OCI-LY1 (cell line): ENCODE data around the gene CEBPB.

Source experiments
- EZH2 ChIP-seq: fragments of 200-600 bp; sonication (generic), shearing (Covaris generic); IDR thresholded peaks from 2 replicates; pipeline ENCODE4 v1.8.0; 2017; ENCODE audit warnings: borderline replicate concordance, mixed run types, mild to moderate bottlenecking, antibody characterized with exemption, low read length, moderate library complexity, mixed read lengths
- TF ChIP-seq, protein P1 (sequence below): fragments of 200-600 bp; sonication (generic), shearing (Covaris generic); IDR thresholded peaks from 2 replicates; pipeline ENCODE4 v1.5.1; 2017; ENCODE audit warnings: mild to moderate bottlenecking, antibody characterized with exemption, low read length, moderate library complexity, mixed read lengths

DNA sequence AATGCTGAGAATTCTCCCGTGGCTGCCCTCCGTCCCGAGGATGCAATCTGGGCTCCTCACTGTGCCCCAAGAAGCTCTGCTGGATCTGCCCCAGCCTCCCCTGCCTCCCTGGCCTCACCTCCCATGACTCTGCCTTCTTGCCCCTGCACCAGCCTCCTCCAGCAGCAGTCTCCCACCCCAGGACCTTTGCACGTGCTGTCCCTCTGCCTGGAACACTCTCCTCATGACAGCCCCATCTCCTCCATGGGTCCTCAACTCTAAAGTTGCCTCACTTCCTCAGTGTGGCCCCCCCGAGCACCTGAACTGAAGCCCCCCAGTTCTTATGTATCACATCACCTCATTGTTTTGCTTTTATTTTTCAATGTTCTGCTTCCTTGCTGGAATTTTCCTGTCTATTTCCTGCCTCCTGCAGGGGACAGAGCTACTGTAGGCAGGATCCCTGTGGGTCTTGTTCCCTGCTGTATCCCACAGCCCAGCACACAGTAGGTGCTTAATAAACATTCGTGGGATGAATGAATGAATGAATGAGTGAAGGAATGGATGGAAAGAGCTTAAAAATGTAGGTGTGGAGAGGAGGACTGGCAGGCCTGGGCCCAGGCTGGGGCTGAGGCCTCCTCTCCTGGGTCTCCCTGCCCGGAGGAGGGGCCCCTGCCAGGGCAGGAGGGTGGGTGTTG is 42.2 kb downstream of the CEBPB start:
- TF ChIP-seq, protein P1, sequence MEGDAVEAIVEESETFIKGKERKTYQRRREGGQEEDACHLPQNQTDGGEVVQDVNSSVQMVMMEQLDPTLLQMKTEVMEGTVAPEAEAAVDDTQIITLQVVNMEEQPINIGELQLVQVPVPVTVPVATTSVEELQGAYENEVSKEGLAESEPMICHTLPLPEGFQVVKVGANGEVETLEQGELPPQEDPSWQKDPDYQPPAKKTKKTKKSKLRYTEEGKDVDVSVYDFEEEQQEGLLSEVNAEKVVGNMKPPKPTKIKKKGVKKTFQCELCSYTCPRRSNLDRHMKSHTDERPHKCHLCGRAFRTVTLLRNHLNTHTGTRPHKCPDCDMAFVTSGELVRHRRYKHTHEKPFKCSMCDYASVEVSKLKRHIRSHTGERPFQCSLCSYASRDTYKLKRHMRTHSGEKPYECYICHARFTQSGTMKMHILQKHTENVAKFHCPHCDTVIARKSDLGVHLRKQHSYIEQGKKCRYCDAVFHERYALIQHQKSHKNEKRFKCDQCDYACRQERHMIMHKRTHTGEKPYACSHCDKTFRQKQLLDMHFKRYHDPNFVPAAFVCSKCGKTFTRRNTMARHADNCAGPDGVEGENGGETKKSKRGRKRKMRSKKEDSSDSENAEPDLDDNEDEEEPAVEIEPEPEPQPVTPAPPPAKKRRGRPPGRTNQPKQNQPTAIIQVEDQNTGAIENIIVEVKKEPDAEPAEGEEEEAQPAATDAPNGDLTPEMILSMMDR, result no peak
- TF ChIP-seq EZH2, result no peak
